ENCODE results near the gene GADD45A.

DNA sequence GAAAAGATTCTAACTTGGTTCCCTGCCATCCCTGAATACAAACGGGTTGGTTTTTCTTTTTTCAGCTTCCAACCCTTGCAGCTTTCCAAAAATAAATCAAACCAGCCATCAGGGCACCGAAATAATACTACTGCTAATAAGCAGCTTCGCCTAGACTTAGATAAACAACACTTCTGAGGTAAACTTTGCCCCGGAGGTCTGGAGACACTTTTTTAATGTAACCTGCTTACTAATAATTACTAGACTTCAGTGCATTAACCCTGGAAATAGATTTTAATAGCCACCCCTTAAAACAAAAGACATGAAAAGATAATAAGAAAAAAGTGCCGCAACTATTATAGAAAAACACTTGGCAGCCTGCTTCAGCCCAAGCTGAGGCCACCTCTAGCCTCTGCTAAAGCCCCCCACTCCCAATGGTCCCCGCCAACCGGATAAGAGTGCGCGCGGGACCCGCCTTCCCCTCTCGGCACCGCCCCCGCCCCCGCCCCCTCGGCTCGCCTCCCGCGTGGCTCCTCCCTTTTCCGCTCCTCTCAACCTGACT is 405 bp upstream of the GADD45A start:
- TF ChIP-seq EZH2phosphoT487 (IDR thresholded peaks at IDR 0.05; ENCODE audit: borderline replicate concordance, low read length) = no peak
- TF ChIP-seq, protein P1, sequence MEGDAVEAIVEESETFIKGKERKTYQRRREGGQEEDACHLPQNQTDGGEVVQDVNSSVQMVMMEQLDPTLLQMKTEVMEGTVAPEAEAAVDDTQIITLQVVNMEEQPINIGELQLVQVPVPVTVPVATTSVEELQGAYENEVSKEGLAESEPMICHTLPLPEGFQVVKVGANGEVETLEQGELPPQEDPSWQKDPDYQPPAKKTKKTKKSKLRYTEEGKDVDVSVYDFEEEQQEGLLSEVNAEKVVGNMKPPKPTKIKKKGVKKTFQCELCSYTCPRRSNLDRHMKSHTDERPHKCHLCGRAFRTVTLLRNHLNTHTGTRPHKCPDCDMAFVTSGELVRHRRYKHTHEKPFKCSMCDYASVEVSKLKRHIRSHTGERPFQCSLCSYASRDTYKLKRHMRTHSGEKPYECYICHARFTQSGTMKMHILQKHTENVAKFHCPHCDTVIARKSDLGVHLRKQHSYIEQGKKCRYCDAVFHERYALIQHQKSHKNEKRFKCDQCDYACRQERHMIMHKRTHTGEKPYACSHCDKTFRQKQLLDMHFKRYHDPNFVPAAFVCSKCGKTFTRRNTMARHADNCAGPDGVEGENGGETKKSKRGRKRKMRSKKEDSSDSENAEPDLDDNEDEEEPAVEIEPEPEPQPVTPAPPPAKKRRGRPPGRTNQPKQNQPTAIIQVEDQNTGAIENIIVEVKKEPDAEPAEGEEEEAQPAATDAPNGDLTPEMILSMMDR (conservative IDR thresholded peaks at IDR 0.05; ENCODE audit: low read depth, low read length) = no peak

Measured in PC-3 (cell line).